HG03439 (cell line): ENCODE data around the gene RNFT2.

Source experiments
- ATAC-seq: cut with Tn5 transposase; IDR thresholded peaks from one replicate; pipeline ENCODE4 v1.9.1; 2021; ENCODE audit warnings: mild to moderate bottlenecking, moderate library complexity; ENCODE audit not compliant: unreplicated experiment

RNFT2 gene

DNA sequence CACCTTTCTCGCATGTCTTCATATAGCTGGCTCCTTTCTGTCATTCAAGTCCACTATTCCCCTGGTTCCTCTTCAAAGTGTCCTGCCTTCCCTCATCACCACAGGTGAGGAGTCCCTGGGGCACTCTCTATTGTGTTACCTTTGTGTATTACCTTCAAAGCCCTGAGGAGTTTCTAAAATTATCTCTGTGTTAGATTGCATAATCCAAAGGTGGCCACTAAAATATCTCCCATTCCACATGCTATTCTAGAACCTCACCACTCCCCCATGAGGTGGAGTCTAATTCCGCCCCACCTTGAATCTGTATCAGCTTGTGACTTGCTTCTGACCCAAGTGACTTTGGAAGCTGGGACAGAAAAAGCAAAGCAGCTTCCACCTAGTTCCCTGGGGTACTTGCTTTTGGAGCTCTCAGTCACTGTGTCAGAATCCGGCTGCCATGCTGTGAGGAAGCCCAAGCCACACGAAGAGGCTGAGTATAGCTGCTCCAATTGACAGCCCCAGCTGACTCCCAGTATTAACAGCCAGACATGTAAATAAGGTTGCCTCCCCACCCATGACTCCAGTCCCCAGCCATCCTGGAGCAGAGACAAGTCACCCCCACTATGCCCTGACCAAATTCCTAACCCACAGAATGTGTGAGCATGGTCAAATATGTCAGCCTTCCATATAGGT, 136.3 kb downstream of the RNFT2 start:
- no peak for ATAC-seq

DNA sequence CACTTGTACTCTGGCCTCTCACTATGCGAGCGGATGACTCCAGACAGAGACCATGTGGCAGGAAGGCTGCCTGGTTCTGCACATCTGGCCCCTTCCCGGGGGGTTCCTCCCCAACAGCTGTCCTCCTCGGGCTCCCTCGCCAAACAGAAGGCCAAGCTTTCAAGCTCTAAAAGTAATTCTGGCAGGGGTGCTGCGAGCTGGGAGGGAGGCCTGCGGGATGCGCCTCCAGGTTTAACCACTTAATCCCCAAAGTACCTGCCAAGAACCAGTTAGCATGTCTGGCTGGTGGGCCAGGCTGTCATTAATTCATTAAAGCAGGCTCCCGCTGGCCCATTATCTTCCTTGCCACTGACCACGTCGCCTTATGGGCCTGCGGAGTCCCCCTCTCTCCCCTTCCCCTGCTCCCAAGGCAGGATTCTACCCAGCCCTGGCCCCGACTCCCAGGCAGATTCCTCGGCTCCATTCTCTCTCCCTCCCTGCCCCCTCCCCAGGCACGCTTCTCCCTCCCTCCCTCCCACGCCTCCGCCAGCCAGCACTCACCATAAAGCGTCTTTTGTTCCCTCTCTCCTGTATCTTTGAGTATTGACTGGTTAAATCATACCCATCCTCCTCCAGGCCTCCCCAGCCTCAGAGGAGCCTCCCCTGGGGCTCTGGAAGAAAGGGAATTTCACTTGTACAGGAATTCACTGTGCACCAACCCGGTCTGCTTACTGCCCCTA, 138.2 kb downstream of the RNFT2 start:
- no peak for ATAC-seq

DNA sequence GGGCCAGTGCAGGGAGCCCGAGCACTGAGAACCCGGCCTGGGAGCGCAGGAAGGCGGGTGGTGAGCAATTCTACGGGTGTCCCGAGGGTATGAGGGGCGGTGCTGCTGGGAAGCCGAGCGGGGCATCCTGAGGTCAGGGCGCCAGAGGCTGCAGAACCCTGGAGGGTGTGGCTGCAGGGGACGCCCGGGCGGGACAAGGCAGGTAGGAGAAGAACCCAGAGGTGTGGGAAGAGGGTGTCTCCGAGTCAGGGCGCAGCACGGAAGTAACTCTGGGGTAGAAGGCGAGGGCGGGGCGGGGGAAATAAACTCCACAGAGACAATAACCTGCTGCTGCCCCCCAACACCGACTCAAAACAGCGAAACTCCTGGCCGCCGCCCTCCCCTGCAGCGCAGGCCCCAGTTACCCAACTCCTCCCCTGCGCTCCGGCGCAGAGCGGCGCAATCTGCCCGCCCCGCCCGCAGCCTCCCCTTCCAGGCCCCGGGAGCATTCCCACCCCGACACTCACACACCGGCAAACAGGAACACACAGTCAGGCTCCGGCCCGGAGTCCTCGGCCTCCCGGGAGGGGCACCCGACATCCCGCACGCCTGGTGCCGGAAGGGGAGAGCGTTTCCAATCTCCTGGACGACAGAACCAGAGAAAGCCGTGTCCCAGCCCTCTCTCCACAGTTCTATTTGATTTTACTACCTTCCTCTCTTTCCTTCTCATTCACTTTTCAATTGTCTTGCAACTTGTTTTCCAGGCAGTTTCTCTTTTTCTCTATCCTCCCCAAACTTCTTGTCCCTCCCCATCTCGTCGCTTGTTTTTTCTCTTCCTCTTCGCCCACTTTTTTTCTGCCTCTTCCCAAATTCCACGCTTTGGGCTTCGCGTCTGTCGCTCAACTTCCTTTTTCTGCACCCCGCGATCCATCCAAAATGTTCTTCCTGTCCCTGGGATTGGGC, 140.7 kb downstream of the RNFT2 start:
- ATAC-seq = no peak

DNA sequence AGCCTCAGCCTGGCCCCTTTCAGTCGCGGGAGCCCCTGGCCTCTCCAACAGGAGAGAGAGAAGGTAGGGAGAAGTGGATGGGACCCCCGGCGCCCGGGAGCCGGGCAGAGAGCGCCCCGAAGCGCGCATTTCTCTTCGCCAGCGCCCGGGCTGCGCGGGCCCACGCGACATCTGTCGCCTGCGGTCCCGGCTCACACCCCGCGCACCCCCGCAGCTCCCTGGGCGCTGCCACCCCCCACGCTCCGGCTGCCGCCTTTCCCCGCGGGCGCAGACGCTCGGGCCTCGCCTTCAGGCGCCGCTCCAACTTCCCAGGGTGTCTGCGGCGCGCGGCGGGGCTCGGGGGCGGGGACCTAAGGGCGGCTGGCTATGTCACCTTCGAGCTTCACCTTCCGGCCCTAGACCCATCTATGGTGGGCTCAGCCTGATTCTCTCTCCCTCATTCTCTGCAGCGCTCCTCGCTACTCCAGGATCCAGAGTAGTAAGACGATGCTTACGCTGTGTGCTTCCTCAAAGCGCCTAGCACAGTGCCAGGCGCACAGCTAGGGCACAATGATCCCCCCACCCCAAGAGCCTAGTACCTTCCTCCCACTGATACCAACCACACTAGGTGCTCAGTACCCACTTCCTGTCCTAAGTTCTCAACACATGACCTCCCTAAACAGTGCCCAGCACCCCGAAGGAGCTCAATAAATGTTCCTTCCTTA, 141.5 kb downstream of the RNFT2 start:
- ATAC-seq = no peak

DNA sequence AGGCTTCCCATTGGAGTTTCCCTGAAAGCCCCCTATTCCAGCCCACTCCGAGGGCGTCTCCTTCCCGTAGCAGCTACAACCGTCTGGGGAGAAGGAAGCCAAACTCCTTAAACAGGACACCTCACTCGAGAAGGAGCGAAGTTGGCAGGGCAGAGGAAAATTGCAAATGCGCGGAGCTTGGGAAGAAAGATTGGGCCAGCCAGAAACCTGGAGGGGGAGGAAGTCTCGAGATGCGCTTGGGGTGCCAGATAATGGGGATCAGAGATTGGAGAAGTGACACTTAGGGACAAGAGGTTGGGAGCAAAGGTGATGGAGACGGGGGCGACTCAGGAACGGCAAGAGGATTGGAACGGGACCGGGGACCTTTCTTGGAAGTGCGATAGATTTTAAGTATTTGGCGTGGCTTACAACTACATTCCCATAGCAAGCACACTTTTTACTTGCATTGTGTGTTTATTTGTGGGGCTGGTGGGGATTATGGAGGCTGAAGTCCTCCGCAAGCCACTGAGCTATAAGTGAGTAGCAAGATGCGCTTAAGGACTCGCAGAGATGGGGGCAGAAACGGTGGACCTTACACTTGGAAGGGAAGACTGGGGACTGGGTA, 142.2 kb downstream of the RNFT2 start:
- ATAC-seq = no peak

DNA sequence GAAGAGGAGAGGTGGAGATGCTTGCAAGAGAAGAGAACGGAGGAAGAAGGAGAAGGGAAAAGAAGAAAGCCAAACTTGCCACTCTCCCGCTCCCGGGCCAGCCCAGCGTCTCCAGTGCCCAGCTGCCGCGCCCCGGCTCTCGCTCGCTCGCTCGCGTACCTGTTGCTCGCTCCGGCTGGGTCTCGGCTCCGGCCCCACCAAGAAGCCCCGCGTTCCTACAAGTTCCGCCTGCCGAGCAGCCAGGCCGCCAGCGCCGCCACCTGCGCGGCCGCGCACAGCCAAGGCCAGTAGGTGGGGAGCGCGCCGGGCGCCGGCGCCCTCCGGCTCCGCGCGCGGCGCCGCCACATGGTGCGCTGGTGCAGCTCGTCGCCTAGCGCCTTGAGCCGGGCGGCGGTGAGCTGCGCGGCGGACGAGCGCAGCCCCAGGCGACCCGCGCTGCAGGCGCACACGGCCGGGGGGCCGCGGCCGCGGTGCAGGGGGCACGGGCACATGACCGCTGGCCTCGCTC, 142.8 kb downstream of the RNFT2 start:
- ATAC-seq = no peak

DNA sequence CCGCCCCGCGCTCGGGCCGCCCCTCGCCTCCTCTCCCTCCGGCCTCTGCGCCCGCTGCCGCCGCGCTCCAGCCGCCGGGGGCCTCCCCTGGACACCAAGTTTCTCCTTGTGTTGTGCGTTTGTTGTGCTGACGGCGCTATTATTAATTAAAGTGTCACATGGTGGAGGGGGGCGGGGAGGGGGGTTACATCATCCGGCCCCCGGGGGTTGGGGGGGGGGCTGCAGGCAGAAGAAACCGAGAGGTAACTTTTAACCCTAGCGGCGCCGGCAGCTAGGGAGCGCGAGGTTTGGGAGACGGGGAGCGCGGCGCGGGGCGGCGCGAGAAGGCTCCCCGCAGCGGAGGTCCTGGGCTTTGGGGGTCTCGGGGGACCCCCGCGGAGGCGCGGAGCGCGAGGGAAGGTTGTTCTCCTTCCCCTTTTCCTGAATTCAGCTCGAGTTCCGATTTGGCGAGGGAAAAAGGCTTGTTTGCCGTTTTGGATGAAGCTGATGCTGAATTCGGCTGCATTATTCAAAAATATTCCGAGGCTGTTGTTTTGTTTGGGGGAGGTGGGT, 143.3 kb downstream of the RNFT2 start, which contains the start of gene HRK:
HRK (minus strand) TSS at position 117 of the 552 bp plus-strand sequence. CDS start 134 bp downstream, outside the sequence.
- no peak for ATAC-seq

DNA sequence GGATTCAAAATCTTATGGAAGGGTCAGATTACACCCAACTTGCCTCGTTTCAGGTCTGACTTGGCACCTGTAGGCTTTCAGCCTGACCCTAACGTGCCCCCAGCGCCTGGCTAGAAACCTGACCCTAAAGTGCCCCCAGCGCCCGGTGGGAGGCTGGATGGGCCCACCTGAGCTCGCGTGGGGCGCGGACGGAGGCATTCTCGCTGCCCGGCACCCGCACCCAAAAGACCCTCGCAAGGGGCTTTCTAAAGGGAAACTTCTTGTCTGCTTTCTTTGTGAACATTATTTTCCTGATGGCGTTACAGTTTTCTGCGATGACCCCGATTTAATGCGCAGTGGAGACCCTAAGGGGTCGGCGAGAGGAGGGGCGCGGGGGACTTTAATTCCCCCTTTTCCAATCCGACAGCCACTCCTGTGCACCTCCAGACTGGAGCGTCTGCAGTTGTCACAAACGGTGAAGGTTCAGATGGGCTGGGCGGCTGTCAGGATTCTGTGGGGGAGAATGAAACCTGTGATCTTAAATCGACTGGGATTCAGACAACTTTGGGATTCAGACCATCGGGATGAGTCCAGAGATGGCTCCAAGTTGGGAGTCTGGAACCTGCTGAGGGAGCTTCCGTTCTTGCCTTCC, 143.9 kb downstream of the RNFT2 start:
- no peak for ATAC-seq

DNA sequence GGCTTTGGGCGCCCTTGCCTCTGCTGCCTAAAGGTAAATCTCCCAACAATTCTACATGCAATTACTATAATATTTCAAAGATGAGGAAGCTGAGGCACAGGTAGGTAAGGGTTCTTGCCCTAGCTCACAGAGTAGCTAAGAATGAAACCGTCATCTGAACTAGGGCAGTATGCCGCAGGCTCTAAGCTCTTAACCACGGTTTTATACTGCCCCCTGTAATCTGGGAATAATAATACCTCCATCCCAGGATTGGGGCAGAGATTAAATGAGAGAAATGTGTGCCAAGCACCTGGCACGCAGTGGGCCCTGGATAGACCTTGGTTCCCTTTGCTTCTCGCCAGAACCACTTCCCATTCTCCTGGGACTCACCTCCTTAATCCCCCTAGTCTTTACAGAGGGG, 144.6 kb downstream of the RNFT2 start:
- ATAC-seq = no peak

DNA sequence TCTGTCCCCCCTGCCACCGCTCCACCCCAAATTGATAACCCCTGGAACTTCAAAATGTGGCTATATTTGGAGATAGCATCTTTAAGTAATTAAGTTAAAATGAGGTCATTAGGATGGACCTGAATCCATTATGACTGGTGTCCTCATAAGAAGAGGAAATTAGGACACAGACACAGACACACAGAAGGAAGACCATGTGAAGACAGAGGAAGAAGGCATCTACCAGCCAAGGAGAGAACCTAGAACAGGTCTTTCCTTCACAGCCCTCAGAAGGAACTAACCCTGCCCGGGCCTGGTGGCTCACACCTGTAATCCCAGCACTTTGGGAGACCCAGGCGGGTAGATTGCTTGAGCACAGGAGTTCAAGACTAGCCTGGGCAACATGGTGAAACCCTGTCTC, 146.8 kb downstream of the RNFT2 start:
- ATAC-seq = no peak

DNA sequence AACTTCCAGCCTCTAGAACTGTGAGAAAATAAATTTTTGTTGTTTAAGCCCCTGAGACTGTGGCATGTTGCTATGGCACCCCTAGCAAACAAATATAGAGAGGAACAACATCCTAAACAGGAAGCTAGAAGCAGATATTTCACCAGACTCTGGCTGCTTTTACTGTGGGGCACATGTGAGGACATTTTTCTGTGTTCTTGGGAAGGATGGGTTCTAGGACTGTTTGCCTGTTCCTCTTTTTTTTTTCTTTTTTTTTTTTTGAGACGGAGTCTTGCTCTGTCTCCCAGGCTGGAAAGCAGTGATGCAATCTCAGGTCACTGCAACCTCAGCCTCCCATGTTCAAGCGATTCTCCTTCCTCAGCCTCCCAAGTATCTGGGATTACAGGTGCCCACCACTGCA, 147.4 kb downstream of the RNFT2 start:
- no peak for ATAC-seq

DNA sequence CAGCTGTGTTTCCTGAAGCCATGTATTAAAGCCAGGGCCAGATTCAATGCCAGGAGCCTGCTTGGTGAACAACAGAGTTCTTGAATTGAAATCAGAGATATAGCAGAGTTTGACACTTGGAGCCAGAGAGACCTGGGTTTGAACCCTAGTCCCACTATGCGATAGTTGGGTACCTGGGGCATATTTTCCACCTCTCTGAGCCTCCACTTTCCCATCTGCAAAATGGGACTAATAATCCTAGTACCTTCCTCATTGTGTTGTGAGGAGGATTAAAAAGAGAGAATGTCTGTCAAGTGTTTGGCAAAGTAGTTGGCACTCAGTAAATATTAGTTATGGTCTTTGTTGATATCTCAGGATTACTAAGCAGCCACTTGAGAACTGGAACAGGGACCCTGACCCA, 149.1 kb downstream of the RNFT2 start:
- ATAC-seq = no peak

DNA sequence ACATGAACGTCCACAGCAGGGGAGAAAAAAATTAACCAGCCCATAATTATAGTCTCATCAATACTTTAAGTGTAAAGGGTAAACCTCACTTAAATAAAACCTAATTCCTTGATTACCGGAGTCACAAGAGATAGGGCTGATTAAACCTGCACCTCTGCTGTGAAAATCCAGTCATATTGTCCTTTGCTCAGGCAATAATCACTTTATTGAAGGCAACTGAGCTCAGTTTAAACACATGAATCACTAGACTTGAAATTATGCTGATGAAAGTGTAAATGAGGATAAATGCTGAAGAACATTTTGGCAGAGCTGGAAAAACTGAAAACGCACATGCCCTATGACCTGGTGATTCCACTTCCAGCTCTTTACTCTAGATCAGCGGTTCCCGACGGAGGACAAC, 149.8 kb downstream of the RNFT2 start:
- ATAC-seq = no peak

DNA sequence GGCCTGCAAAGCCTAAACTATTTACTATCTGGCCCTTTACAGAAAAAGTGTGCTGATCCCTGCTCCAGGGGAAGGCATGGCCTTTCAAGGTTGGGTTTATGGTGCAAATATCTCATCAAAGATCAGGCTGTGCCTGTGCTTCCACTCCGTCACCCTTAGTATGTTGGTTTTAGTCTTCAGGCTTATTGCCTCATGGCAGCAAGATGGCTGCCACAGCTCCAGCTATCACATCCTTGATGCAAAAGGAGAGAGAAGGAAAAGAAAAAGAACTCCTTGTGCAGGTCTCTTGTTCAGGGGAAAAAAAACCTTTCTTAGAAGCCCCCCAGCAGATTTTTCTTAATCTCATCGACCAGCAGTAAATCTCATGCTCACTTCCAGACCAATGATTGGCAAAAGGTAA, 152.2 kb downstream of the RNFT2 start:
- ATAC-seq = no peak

DNA sequence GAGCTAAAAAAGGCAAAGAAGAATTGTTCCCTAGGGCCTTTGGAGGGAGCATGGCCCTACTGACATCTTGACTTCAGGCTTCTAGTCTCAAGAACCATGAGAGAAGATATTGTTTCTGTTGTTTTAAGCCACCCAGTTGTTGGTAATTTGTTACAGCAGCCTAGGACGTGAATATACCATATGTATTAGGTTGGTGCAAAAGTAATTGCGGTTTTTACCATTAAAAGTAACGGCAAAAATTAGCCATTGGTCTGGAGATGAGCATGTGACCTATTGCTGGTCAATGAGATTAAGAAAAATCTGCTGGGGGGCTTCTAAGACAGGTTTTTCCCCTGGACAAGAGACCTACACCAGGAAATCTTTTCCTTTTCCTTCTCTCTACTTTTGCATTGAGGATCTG, 152.9 kb downstream of the RNFT2 start:
- ATAC-seq = no peak

DNA sequence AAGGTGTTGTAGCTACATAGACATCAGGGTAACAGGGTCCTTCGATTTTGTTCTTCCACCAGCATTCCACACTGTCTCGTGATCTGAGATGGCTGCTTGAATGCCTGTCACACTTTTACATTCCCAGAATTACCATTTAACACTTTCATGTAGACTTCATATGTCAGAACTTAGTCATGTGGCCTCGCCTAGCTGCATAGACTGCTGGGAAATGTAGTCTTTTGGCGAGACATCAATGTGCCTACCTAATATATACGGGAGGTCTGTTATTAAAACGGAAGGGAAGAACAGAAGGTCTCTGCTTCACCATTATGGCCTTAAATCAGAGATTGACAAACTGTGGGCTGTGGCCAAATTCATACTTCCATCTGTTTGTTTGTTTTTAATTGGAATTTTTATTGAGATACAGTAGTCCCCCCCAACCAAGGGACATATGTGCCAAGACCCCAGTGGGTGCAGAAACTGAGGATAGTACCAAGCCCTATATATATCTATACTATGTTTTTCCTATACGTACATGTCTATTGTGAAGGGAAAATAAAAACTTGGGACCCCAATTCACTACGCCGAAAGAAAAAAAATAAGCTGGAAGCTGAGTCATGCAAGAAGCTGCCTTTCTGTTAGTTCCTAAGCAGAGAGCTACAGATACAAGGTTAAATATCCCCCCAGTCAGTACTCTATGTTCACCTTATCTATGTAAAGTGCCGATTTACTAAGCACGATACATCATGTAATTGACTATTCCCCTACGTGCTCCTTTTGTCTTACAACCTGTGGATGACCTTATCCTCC, 154.4 kb downstream of the RNFT2 start:
- no peak for ATAC-seq

DNA sequence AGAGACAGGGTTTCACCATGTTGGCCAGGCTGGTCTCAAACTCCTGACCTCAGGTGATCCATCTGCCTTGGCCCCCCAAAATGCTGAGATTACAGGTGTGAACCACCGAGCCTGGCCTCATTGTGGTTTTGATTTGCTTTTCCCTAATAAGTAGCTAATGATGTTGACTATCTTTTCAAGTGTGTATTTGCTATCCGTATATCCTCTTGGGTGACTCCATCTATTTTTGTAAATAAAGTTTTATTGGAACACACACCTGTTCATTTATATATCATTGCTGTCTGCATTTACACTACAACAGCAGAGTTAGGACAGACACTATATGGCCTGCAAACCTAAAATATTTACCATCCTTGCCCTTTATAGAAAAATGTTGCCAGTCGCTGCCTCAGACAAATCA, 156.8 kb downstream of the RNFT2 start:
- no peak for ATAC-seq

DNA sequence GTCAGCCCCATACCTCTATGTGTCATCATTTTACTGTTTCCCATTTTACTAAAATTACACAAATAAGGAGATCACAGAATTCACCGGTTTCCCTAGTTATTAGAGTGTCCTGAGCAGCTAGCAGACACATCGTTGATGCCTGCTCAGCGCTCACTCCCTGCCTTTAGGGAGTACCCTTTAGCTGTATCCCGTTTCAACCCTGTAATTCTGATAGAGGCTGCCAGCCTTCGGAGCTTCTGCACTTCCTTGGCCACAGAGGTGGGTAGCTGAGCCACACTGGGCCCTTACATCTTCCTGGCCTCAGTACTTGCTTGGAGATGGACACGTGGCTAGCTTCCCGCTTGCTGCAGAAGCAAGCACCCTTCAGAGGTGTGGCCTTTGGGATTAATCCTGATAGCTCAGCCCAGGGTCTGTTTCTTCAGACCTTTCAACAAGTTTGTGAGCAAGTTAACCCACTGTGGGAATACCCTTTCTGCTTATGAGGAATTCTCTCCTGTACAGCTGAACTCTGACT, 158.4 kb downstream of the RNFT2 start:
- ATAC-seq = no peak

DNA sequence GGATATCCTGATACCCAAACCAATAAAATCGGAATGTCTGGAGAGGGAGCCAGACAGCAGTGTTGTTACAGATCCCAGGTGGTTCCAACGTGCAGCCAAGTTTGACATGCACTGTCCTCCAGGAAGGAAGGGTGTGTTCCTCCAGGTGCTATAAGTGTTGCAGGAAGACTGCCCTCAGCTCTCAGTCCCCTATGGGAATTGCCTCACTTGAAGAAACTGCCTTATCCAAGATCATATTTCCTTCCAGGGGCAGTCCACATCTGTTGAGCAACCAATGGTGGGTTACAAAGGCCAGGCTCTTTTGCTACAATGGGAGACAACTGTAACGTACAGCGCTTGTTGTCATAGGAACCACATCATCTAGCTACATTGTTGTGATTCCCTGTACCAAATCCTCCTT, 159.4 kb downstream of the RNFT2 start:
- no peak for ATAC-seq
